A549 (cell line): ENCODE data around the gene AP1M1.

Source experiments
- JUNB ChIP-seq: fragments of >200 bp; sonication (Bioruptor Twin); formaldehyde crosslinking; IDR thresholded peaks from 2 replicates; pipeline ENCODE4 v1.6.1; 2016
- MYC ChIP-seq: IDR thresholded peaks from 2 replicates; pipeline ENCODE4 v1.6.1; 2012; ENCODE audit warnings: mild to moderate bottlenecking, inconsistent platforms, low read length, improper control_type of control experiment, borderline replicate concordance
- NPAS2 ChIP-seq: fragments of 250-450 bp; sonication (Bioruptor Pico); IDR thresholded peaks from 2 replicates; pipeline ENCODE4 v1.8.0; 2022; ENCODE audit warnings: mild to moderate bottlenecking, moderate library complexity, borderline replicate concordance
- POLR2AphosphoS2 ChIP-seq: conservative IDR thresholded peaks from 2 replicates; pipeline ENCODE4 v1.6.1; 2012; ENCODE audit warnings: low read length, improper control_type of control experiment, inconsistent platforms

DNA sequence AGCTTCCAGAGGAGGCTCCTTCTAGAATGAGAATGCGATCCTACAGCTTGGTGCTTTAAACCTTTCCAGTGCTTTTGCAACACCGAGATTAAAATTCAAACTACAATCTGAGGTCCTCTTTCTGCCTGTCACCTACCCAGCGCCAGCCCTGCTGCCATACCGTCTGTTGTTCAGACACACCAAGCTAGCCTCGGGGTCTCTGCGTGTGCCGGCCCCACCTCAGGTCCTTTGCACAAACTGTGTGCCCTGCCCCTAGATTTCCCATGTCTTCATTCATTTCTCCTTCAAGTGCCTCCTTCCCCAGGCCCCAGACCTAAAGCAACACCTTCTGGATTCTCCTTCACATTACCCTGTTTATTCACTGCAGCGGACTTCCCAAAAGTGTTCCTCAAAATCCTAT is 43.2 kb upstream of the AP1M1 start:
- TF ChIP-seq JUNB (no peak), POLR2AphosphoS2 (no peak), NPAS2 (CRISPR knock-in tag) (no peak), MYC (no peak)
